ENCODE measurements around the gene RBX1. TPM values are rescaled to one million over a fixed set of nuclear protein-coding genes. Genes with fewer than 3 reads are reported as not detected.
"Not testable (repeated sequence)": the region's sequence is repeated elsewhere in the genome, so short reads cannot be mapped to it uniquely, and the experiment has no call there.

The RBX1 gene
- total RNA-seq, 1 donor from 2014 or later, result 50.6 TPM

- intact Hi-C loops (cut with DNase I), result no loop called here
- no peak for DNase-seq (ENCODE audit: low spot score in 2 of 2)
- no peaks in the 10 kb centered on the region for H3K36me3 ChIP-seq
- H3K4me1 ChIP-seq, result no peaks in the 10 kb centered on the region
- H3K27ac ChIP-seq, result no peak overlapping the region
- TF ChIP-seq CTCF (IDR thresholded peaks at IDR 0.05), result no peak
- H3K9me3 ChIP-seq, result no peaks in the 10 kb centered on the region
- H3K27me3 ChIP-seq, result no peaks in the 10 kb centered on the region
- no peak overlapping the region for H3K4me3 ChIP-seq
Observed at GRCh38 chr22:41000040-41000565, 48.9 kb downstream of the RBX1 start.

- no peak overlapping the region for H3K27ac ChIP-seq
- H3K9me3 ChIP-seq, result no peaks in the 10 kb centered on the region
- no peaks in the 10 kb centered on the region for H3K4me1 ChIP-seq
- no peak for DNase-seq (ENCODE audit: low spot score in 2 of 2)
- intact Hi-C loops (cut with DNase I), result no loop called here
- no peaks in the 10 kb centered on the region for H3K27me3 ChIP-seq
- no peaks in the 10 kb centered on the region for H3K36me3 ChIP-seq
- H3K4me3 ChIP-seq, result no peak overlapping the region
- no peak for TF ChIP-seq CTCF (IDR thresholded peaks at IDR 0.05)
Observed at GRCh38 chr22:41000941-41001721, 50.0 kb downstream of the RBX1 start.

- DNase-seq (ENCODE audit: low spot score in 2 of 2), result no peak
- intact Hi-C loops (cut with DNase I), result no loop called here
- TF ChIP-seq CTCF (IDR thresholded peaks at IDR 0.05), result no peak
- H3K27me3 ChIP-seq, result no peaks in the 10 kb centered on the region
- H3K4me1 ChIP-seq, result no peaks in the 10 kb centered on the region
- no peak overlapping the region for H3K4me3 ChIP-seq
- no peaks in the 10 kb centered on the region for H3K9me3 ChIP-seq
- no peaks in the 10 kb centered on the region for H3K36me3 ChIP-seq
- no peak overlapping the region for H3K27ac ChIP-seq
Observed at GRCh38 chr22:41001722-41002122, 50.5 kb downstream of the RBX1 start.

GRCh38 chr22:41002386-41002785 lies 51.2 kb downstream of the RBX1 start:
- intact Hi-C loops (cut with DNase I); H3K9me3 ChIP-seq; DNase-seq (ENCODE audit: low spot score in 2 of 2); H3K27me3 ChIP-seq; H3K36me3 ChIP-seq; H3K27ac ChIP-seq; H3K4me1 ChIP-seq; H3K4me3 ChIP-seq: not testable (repeated sequence)

GRCh38 chr22:41003066-41003465 lies 51.9 kb downstream of the RBX1 start:
- Histone ChIP-seq H3K27me3 (no peaks in the 10 kb centered on the region), H3K27ac (no peak overlapping the region), H3K36me3 (no peaks in the 10 kb centered on the region), H3K9me3 (no peaks in the 10 kb centered on the region), H3K4me3 (no peak overlapping the region), H3K4me1 (no peaks in the 10 kb centered on the region)
- intact Hi-C loops (cut with DNase I), result no loop called here
- no peak for TF ChIP-seq CTCF (IDR thresholded peaks at IDR 0.05)
- no peak for DNase-seq (ENCODE audit: low spot score in 2 of 2)

GRCh38 chr22:41003976-41004375 lies 52.8 kb downstream of the RBX1 start:
- Histone ChIP-seq H3K27me3 (no peaks in the 10 kb centered on the region), H3K27ac (no peak overlapping the region), H3K36me3 (no peaks in the 10 kb centered on the region), H3K4me3 (no peak overlapping the region), H3K4me1 (no peaks in the 10 kb centered on the region), H3K9me3 (no peaks in the 10 kb centered on the region)
- intact Hi-C loops (cut with DNase I), result no loop called here
- TF ChIP-seq CTCF (IDR thresholded peaks at IDR 0.05), result no peak
- no peak for DNase-seq (ENCODE audit: low spot score in 2 of 2)

Measured in ascending aorta (tissue), 2 donors.